GM13976 (cell line): Measurements from ENCODE around the gene DLL3.

Experiments used
- DNase-seq: peaks from one replicate; pipeline ENCODE4 v3.0.0; 2012; ENCODE audit warnings: low spot score
- in situ Hi-C: fragments of 300-500 bp; cut with MboI; formaldehyde crosslinking; loops from one replicate; pipeline ENCODE4 v1.12.0; 2022; ENCODE audit warnings: low sequenced_read_pairs, mixed read lengths, inconsistent platforms; ENCODE audit not compliant: unreplicated experiment
- TF ChIP-seq, protein P1 (sequence below): IDR thresholded peaks from 2 replicates; pipeline ENCODE4 v1.5.1; 2012; ENCODE audit warnings: borderline replicate concordance, mild to moderate bottlenecking; ENCODE audit not compliant: insufficient read depth; ENCODE audit errors: extremely low read depth, missing control alignments, control extremely low read depth

DLL3 gene

DNA sequence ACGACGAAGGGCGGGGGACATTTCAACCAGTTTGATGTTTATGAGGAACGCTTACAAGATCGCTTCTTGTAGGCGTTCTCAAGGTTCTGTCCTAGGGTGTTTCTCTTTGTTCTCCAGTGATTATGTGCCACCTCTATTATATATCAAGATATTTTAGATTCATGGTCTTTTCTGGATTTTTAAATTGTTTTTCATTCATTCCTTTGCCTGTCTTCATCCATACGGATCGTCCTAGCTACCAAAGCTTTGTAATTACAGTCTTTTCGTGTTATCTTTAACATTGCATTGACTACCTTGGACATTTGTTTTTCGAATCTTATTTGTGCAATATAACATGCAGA lies 41.6 kb downstream of the DLL3 start:
- TF ChIP-seq, protein P1, sequence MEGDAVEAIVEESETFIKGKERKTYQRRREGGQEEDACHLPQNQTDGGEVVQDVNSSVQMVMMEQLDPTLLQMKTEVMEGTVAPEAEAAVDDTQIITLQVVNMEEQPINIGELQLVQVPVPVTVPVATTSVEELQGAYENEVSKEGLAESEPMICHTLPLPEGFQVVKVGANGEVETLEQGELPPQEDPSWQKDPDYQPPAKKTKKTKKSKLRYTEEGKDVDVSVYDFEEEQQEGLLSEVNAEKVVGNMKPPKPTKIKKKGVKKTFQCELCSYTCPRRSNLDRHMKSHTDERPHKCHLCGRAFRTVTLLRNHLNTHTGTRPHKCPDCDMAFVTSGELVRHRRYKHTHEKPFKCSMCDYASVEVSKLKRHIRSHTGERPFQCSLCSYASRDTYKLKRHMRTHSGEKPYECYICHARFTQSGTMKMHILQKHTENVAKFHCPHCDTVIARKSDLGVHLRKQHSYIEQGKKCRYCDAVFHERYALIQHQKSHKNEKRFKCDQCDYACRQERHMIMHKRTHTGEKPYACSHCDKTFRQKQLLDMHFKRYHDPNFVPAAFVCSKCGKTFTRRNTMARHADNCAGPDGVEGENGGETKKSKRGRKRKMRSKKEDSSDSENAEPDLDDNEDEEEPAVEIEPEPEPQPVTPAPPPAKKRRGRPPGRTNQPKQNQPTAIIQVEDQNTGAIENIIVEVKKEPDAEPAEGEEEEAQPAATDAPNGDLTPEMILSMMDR, result no peak
- in situ Hi-C loops, result no loop called here
- no peak for DNase-seq

DNA sequence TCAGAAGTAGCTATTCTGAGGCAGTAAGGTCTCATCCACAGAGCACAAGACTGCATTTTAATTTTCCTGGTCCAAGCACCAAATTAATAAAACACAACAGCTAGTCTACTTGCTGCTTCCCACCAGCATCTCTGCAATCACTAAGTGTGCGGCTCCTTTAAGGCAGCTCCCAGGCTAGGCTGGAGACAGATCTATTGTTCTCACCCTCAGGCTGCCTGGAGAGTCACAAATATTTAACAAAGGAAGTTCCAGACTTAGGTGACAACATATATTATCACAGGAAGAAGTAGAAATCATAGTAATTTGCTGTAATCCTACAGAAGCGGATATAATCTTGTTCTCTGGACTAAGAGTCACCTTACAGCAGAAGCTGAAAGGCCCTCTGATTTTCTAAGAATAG lies 43.5 kb downstream of the DLL3 start:
- DNase-seq, result no peak
- in situ Hi-C loops, result no loop called here
- TF ChIP-seq, protein P1, result no peak

- in situ Hi-C loops, result no loop called here
- no peak for DNase-seq
- TF ChIP-seq, protein P1, result no peak
Observed at GRCh38 chr19:39543477-39543857, 44.7 kb downstream of the DLL3 start.

DNA sequence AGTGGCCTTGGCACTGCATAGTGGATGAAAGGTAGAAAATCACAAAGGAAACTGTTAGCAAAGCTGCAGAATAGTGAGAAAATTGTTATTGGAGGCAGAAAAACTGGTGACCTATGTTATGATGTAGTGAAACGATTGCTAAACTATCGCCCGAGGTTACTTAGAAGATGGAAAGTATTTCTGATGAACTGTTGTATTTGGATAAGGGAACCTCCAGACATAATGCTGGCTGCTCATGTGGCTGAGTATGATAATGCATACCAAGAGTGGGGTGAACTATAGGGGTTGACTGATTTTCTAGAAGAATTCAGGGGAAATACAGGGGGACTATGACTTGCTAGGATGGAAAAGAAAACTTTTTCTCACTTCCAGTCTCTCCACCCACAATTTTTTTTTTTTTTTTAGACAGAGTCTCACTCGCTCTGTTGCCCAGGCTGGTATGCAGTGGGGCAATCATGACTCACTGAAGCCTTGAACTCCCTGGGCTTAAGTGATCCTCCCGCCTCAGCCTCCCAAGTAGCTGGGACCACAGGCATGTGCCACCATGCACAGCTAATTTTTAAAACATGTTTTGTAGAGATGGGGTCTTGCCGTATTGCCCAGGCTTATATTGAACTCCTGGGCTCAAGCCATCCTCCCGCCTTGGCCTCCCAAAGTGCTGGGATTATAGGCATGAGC lies 45.6 kb downstream of the DLL3 start:
- in situ Hi-C loops, result no loop called here
- TF ChIP-seq, protein P1, result no peak
- DNase-seq, result no peak

DNA sequence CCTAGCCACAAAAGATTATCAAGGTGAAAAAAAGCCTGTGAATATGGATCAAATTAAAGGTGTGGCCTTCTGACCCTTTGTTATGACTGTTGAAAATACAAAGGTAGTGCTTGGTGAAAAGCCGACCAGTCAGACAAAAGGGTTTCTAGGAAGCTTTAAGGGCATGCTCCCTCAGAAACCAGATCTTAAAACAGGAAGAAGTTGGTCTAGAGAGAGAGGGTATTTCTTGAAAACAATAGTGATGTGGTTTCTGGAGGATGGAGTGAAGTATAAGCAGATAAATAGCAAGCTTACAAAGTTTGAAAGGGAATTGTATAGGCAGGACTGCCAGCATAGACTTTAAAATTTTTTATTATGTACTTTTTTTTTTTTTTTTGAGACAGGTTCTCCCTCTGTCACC lies 46.2 kb downstream of the DLL3 start:
- DNase-seq, result no peak
- TF ChIP-seq, protein P1, result no peak
- in situ Hi-C loops, result loop anchor here (5.0 kb wide), 1 partner anchor 127 kb away; no protein-coding TSS in a partner anchor

- TF ChIP-seq, protein P1, result no peak
- in situ Hi-C loops, result loop anchor here (5.0 kb wide), 1 partner anchor 126 kb away; no protein-coding TSS in a partner anchor
- DNase-seq, result no peak
Observed at GRCh38 chr19:39546599-39546998, 47.9 kb downstream of the DLL3 start.
